DOHH2 (cell line): Measurements from ENCODE around the gene STARD9.

ENCODE experiments used
- H3F3A ChIP-seq: fragments of 200-600 bp; sonication (generic), shearing (Covaris generic); 2 replicates; pipeline ENCODE4 v1.6.0; 2016; ENCODE audit warnings: antibody characterized with exemption, mild to moderate bottlenecking; ENCODE audit not compliant: control insufficient read depth, insufficient read depth
- H3K27ac ChIP-seq: fragments of 200-600 bp; sonication (generic); 2 replicates; pipeline ENCODE4 v1.5.1; 2014; ENCODE audit warnings: low read depth, mild to moderate bottlenecking, low read length, moderate library complexity
- H3K27me3 ChIP-seq: fragments of 200-600 bp; sonication (generic); 2 replicates; pipeline ENCODE4 v1.6.1; 2014; ENCODE audit warnings: mild to moderate bottlenecking, low read length, mixed read lengths; ENCODE audit not compliant: control insufficient read depth
- H3K36me3 ChIP-seq: fragments of 200-600 bp; sonication (generic); 2 replicates; pipeline ENCODE4 v1.6.1; 2014; ENCODE audit warnings: mild to moderate bottlenecking, low read length, moderate library complexity, mixed read lengths; ENCODE audit not compliant: control insufficient read depth
- H3K4me1 ChIP-seq: fragments of 200-600 bp; sonication (generic); 2 replicates; pipeline ENCODE4 v1.6.1; 2014; ENCODE audit warnings: mild to moderate bottlenecking, low read length, mixed read lengths; ENCODE audit not compliant: control insufficient read depth
- H3K4me2 ChIP-seq: fragments of 200-600 bp; sonication (generic); 2 replicates; pipeline ENCODE4 v1.6.0; 2014; ENCODE audit warnings: mild to moderate bottlenecking, low read length, moderate library complexity
- H3K4me3 ChIP-seq: fragments of 200-600 bp; sonication (generic); 2 replicates; pipeline ENCODE4 v1.5.1; 2014; ENCODE audit warnings: mild to moderate bottlenecking, low read length, mixed read lengths
- H3K79me2 ChIP-seq: fragments of 200-600 bp; sonication (generic); 2 replicates; pipeline ENCODE4 v1.6.1; 2014; ENCODE audit warnings: mild to moderate bottlenecking, low read length, mixed read lengths; ENCODE audit not compliant: control insufficient read depth
- H3K9me2 ChIP-seq: fragments of 200-600 bp; sonication (generic); replicated peaks from 2 replicates; pipeline ENCODE4 v1.6.1; 2014; ENCODE audit warnings: mild to moderate bottlenecking, low read length, mixed read lengths; ENCODE audit not compliant: control insufficient read depth
- H3K9me3 ChIP-seq: fragments of 200-600 bp; sonication (generic); 2 replicates; pipeline ENCODE4 v1.6.1; 2014; ENCODE audit warnings: antibody characterized with exemption, low read length, mixed read lengths; ENCODE audit not compliant: control insufficient read depth, insufficient read depth
- H4K20me1 ChIP-seq: fragments of 200-600 bp; sonication (generic); 2 replicates; pipeline ENCODE4 v1.6.0; 2014; ENCODE audit warnings: low read depth, mild to moderate bottlenecking, antibody characterized with exemption, low read length, moderate library complexity; ENCODE audit not compliant: control insufficient read depth, insufficient read depth
- CTCF ChIP-seq: fragments of 200-600 bp; sonication (generic); IDR thresholded peaks from one replicate; pipeline ENCODE4 v1.5.1; 2014; ENCODE audit warnings: antibody characterized with exemption, mild to moderate bottlenecking, low read depth, low read length; ENCODE audit not compliant: poor library complexity, severe bottlenecking
- EZH2phosphoT487 ChIP-seq: fragments of 200-600 bp; sonication (generic); IDR thresholded peaks from 2 replicates; pipeline ENCODE4 v1.6.1; 2017; ENCODE audit warnings: borderline replicate concordance, mild to moderate bottlenecking, antibody characterized with exemption, low read length, moderate library complexity, mixed read lengths

The STARD9 gene

GRCh38 chr15:42650208-42651066 lies 75.0 kb downstream of the STARD9 start:
- Histone ChIP-seq H3K27me3 (no peaks in the 10 kb centered on the region), H3K4me2 (no peak overlapping the region), H4K20me1 (no peaks in the 10 kb centered on the region), H3K9me2 (no peaks in the 10 kb centered on the region), H3K36me3 (no peaks in the 10 kb centered on the region), H3K9me3 (no peaks in the 10 kb centered on the region), H3K4me1 (peaks cover 7% of the 10 kb centered on the region), H3K4me3 (no peak overlapping the region), H3F3A (no peaks in the 10 kb centered on the region; the same call in 1 of the 2 replicates), H3K27ac (no peak overlapping the region), H3K79me2 (no peaks in the 10 kb centered on the region)
- TF ChIP-seq CTCF (peak; percentile 83), EZH2phosphoT487 (no peak)

GRCh38 chr15:42665827-42666226 lies 90.4 kb downstream of the STARD9 start:
- no peak for TF ChIP-seq EZH2phosphoT487
- TF ChIP-seq CTCF: no peak
- Histone ChIP-seq H3K4me3 (no peak overlapping the region), H3K9me3 (no peaks in the 10 kb centered on the region)

GRCh38 chr15:42667855-42668254 lies 92.4 kb downstream of the STARD9 start:
- H3K4me2 ChIP-seq: no peak overlapping the region
- no peaks in the 10 kb centered on the region for H3K9me2 ChIP-seq
- no peak for TF ChIP-seq CTCF
- no peak for TF ChIP-seq EZH2phosphoT487
- H3K36me3 ChIP-seq: no peaks in the 10 kb centered on the region
- H3K4me1 ChIP-seq: no peaks in the 10 kb centered on the region
- no peaks in the 10 kb centered on the region for H3K27me3 ChIP-seq
- H3K9me3 ChIP-seq: no peaks in the 10 kb centered on the region
- H3K27ac ChIP-seq: no peak overlapping the region
- no peaks in the 10 kb centered on the region for H3K79me2 ChIP-seq
- H4K20me1 ChIP-seq: no peaks in the 10 kb centered on the region
- no peaks in the 10 kb centered on the region for H3F3A ChIP-seq
- no peak overlapping the region for H3K4me3 ChIP-seq

More at GRCh38 chr15:42665827-42666226, 90.4 kb downstream of the STARD9 start:
- no peaks in the 10 kb centered on the region for H3F3A ChIP-seq
- no peaks in the 10 kb centered on the region for H3K9me2 ChIP-seq
- no peaks in the 10 kb centered on the region for H4K20me1 ChIP-seq
- H3K27ac ChIP-seq: no peak overlapping the region
- no peaks in the 10 kb centered on the region for H3K36me3 ChIP-seq
- H3K27me3 ChIP-seq: no peaks in the 10 kb centered on the region
- H3K79me2 ChIP-seq: no peaks in the 10 kb centered on the region
- no peaks in the 10 kb centered on the region for H3K4me1 ChIP-seq
- no peak overlapping the region for H3K4me2 ChIP-seq
